A673 (cell line): ENCODE data around the gene PITX1.

Experiments
- CTCF ChIP-seq: fragments of 300-800, 200-600 bp; sonication (generic); conservative IDR thresholded peaks from 2 replicates; pipeline ENCODE4 v1.5.1; 2017; ENCODE audit warnings: low read depth, mild to moderate bottlenecking, antibody characterized with exemption, low read length, moderate library complexity, mixed read lengths
- EZH2 ChIP-seq: fragments of 200-600 bp; sonication (generic); IDR thresholded peaks from 2 replicates; pipeline ENCODE4 v1.6.1; 2017; ENCODE audit warnings: borderline replicate concordance, low read depth, mild to moderate bottlenecking, mixed read lengths, antibody characterized with exemption, low read length; ENCODE audit not compliant: poor library complexity, severe bottlenecking

- TF ChIP-seq CTCF (no peak), EZH2 (no peak)
Observed at GRCh38 chr5:135050244-135050767, 16.3 kb upstream of the PITX1 start.
